Keratinocyte (primary cell): ENCODE data around the gene RELL2. TPM values are rescaled to one million over a fixed set of nuclear protein-coding genes. Genes with fewer than 3 reads are reported as not detected.

Source experiments
- DNase-seq: peaks from one replicate; pipeline ENCODE4 v3.0.0-alpha.2; 2011; ENCODE audit warnings: low read depth, missing footprints, low spot score
- FAIRE-seq: peaks from 2 replicates; lab custom pipeline; 2011; peaks lifted over from hg19 to GRCh38; lab: Jason Lieb, UNC
- H2AFZ ChIP-seq: 2 replicates; pipeline ENCODE4 v1.6.0; 2012; ENCODE audit warnings: low read length, control low read depth, inconsistent platforms; ENCODE audit not compliant: control insufficient read depth
- H3K27ac ChIP-seq: 2 replicates; pipeline ENCODE4 v1.5.1; 2011; ENCODE audit warnings: low read length; ENCODE audit not compliant: control insufficient read depth, insufficient read depth
- H3K27me3 ChIP-seq: 3 replicates; pipeline ENCODE4 v1.6.0; 2011; ENCODE audit warnings: low read length; ENCODE audit not compliant: control insufficient read depth, insufficient read depth; ENCODE audit errors: extremely low read depth
- H3K36me3 ChIP-seq, 2 experiments: 2 replicates in 1 of 2; 3 replicates in 1 of 2; pipeline ENCODE4 v1.5.1; 2011; ENCODE audit warnings: low read length in 2 of 2, mild to moderate bottlenecking in 1 of 2; ENCODE audit not compliant: control insufficient read depth in 2 of 2, insufficient read depth in 2 of 2; ENCODE audit errors: extremely low read depth in 1 of 2
- H3K4me1 ChIP-seq: 3 replicates; pipeline ENCODE4 v1.5.1; 2011; ENCODE audit warnings: low read length; ENCODE audit not compliant: control insufficient read depth, insufficient read depth; ENCODE audit errors: extremely low read depth
- H3K4me2 ChIP-seq: 3 replicates; pipeline ENCODE4 v1.6.0; 2011; ENCODE audit warnings: low read depth, low read length; ENCODE audit not compliant: control insufficient read depth, insufficient read depth; ENCODE audit errors: extremely low read depth
- H3K4me3 ChIP-seq, 3 experiments: fragments of 200-600 bp in 1 of 3; sonication (generic) in 1 of 3; 2 replicates in 2 of 3; 3 replicates in 1 of 3; pipeline ENCODE4 v1.5.1; 2011 to 2016; ENCODE audit warnings: low read length in 3 of 3, mild to moderate bottlenecking in 3 of 3, control low read depth in 2 of 3, inconsistent platforms in 1 of 3, low read depth in 1 of 3, mixed read lengths in 1 of 3, mixed run types in 1 of 3, moderate library complexity in 1 of 3; ENCODE audit not compliant: control insufficient read depth in 2 of 3, insufficient read depth in 2 of 3; ENCODE audit errors: extremely low read depth in 1 of 3
- H3K79me2 ChIP-seq: 2 replicates; pipeline ENCODE4 v1.6.0; 2012; ENCODE audit warnings: low read length; ENCODE audit not compliant: control insufficient read depth, insufficient read depth
- H3K9ac ChIP-seq: 3 replicates; pipeline ENCODE4 v1.6.0; 2011; ENCODE audit warnings: low read length; ENCODE audit not compliant: control insufficient read depth, insufficient read depth; ENCODE audit errors: extremely low read depth
- H3K9me1 ChIP-seq: 3 replicates; pipeline ENCODE4 v1.6.0; 2011; ENCODE audit warnings: low read length; ENCODE audit not compliant: control insufficient read depth, insufficient read depth; ENCODE audit errors: extremely low read depth
- H3K9me3 ChIP-seq: 2 replicates; pipeline ENCODE4 v1.5.1; 2012; ENCODE audit warnings: low read depth, low read length; ENCODE audit not compliant: control insufficient read depth
- H4K20me1 ChIP-seq: 3 replicates; pipeline ENCODE4 v1.6.0; 2011; ENCODE audit warnings: low read length; ENCODE audit not compliant: control insufficient read depth, insufficient read depth; ENCODE audit errors: extremely low read depth
- EZH2 ChIP-seq: IDR thresholded peaks from one replicate; pipeline ENCODE4 v1.6.1; 2012; ENCODE audit warnings: inconsistent platforms, mild to moderate bottlenecking, low read length, moderate library complexity
- dilution Hi-C: fragments of 300-500 bp; cut with MboI; formaldehyde crosslinking; loops from one replicate; pipeline ENCODE4 v1.7.0; 2020; ENCODE audit warnings: low sequenced_read_pairs; ENCODE audit not compliant: extremely low pct_ligation_motif_present
- polyA plus RNA-seq, 5 experiments: library from polyadenylated mRNA; depleted of rRNA in 3 of 5; stranded (reverse) in 3 of 5; stranded (forward) in 1 of 5; unstranded in 1 of 5; fragments of >200 nt; gene quantifications; 1 replicate in 1 of 5; 2 replicates in 3 of 5; 3 replicates in 1 of 5; pipeline versions ENCODE4 v1.2.1 to v1.2.3, GENCODE V29; 2011 to 2012; ENCODE audit warnings: missing spikeins in 2 of 5, low read depth in 1 of 5, low replicate concordance in 1 of 5
- TF ChIP-seq, protein P1 (sequence below), 3 experiments: IDR thresholded peaks in 1 of 3; conservative IDR thresholded peaks in 1 of 3; optimal IDR thresholded peaks in 1 of 3; 2 replicates in 2 of 3; 3 replicates in 1 of 3; pipeline versions ENCODE3 to v1.5.1; 2011; ENCODE audit warnings: low read length in 3 of 3, mild to moderate bottlenecking in 3 of 3, moderate library complexity in 2 of 3, control low read depth in 1 of 3, inconsistent platforms in 1 of 3; ENCODE audit not compliant: insufficient read depth in 2 of 3; ENCODE audit errors: extremely low read depth in 1 of 3

RELL2 gene
- polyA plus RNA-seq, 1 donor (not counting 4 experiments of a cell fraction or from before 2014, with no cell fraction given): 8.9 TPM

- Histone ChIP-seq H3K9me3 (no peaks in the 10 kb centered on the region), H3K4me2 (peak within 1 kb of the TSS; percentile 72), H3K27ac (peak within 1 kb of the TSS; percentile 51), H3K79me2 (no peaks in the 10 kb centered on the region), H4K20me1 (no peaks in the 10 kb centered on the region), H3K4me3 (peak within 1 kb of the TSS; percentile 15 to 33 (median 31)), H3K36me3 (no peaks in the 10 kb centered on the region), H3K4me1 (peaks cover 19% of the 10 kb centered on the region), H2AFZ (peak within 1 kb of the TSS; percentile 81), H3K9me1 (no peaks in the 10 kb centered on the region), H3K9ac (peak within 1 kb of the TSS; percentile 66), H3K27me3 (no peaks in the 10 kb centered on the region)
- no peak for FAIRE-seq
- dilution Hi-C loops: no loop called here
- DNase-seq: no peak
- TF ChIP-seq, protein P1, sequence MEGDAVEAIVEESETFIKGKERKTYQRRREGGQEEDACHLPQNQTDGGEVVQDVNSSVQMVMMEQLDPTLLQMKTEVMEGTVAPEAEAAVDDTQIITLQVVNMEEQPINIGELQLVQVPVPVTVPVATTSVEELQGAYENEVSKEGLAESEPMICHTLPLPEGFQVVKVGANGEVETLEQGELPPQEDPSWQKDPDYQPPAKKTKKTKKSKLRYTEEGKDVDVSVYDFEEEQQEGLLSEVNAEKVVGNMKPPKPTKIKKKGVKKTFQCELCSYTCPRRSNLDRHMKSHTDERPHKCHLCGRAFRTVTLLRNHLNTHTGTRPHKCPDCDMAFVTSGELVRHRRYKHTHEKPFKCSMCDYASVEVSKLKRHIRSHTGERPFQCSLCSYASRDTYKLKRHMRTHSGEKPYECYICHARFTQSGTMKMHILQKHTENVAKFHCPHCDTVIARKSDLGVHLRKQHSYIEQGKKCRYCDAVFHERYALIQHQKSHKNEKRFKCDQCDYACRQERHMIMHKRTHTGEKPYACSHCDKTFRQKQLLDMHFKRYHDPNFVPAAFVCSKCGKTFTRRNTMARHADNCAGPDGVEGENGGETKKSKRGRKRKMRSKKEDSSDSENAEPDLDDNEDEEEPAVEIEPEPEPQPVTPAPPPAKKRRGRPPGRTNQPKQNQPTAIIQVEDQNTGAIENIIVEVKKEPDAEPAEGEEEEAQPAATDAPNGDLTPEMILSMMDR (optimal IDR thresholded peaks at IDR 0.05 in 1 of 3, IDR thresholded peaks at IDR 0.05 in 1 of 3, conservative IDR thresholded peaks at IDR 0.05 in 1 of 3; ENCODE audit: extremely low read depth in 1 of 3, insufficient read depth in 2 of 3, low read length in 3 of 3): no peak
- TF ChIP-seq EZH2: no peak
These were observed 45.2 kb downstream of the RELL2 start, which contains the start of gene ARAP3 for GRCh38 chr5:141681695-141682641. TSS of gene ARAP3 (minus strand) at chr5:141682230. CDS start at chr5:141680486, 1,744 bp downstream.

- Histone ChIP-seq H3K79me2 (no peaks in the 10 kb centered on the region), H3K9me3 (no peaks in the 10 kb centered on the region), H3K9ac (no peak overlapping the region), H3K9me1 (no peaks in the 10 kb centered on the region), H3K4me3 (no peak overlapping the region), H3K4me1 (peaks cover 19% of the 10 kb centered on the region), H2AFZ (no peak overlapping the region), H3K36me3 (no peaks in the 10 kb centered on the region), H3K27ac (no peak overlapping the region), H3K27me3 (no peaks in the 10 kb centered on the region), H4K20me1 (no peaks in the 10 kb centered on the region), H3K4me2 (no peak overlapping the region)
- TF ChIP-seq, protein P1 (optimal IDR thresholded peaks at IDR 0.05 in 1 of 3, IDR thresholded peaks at IDR 0.05 in 1 of 3, conservative IDR thresholded peaks at IDR 0.05 in 1 of 3; ENCODE audit: extremely low read depth in 1 of 3, insufficient read depth in 2 of 3, low read length in 3 of 3): no peak
- no peak for TF ChIP-seq EZH2
- DNase-seq: no peak
- no peak for FAIRE-seq
- dilution Hi-C loops: no loop called here
These were observed 46.9 kb downstream of the RELL2 start for GRCh38 chr5:141683596-141684141.
